Adrenal gland (tissue), 5 donors: ENCODE data around the gene SBF1.

Experiments used
- POLR2A ChIP-seq, 2 donors: fragments of 450-650 bp; IDR thresholded peaks; one replicate each; pipeline ENCODE4 v1.6.1; 2017; ENCODE audit warnings: antibody characterized with exemption in 2 of 2, mild to moderate bottlenecking in 2 of 2, moderate library complexity in 1 of 2
- TF ChIP-seq, protein P1 (sequence below), 6 experiments: fragments of 450-650 bp in 4 of 6; fragments of 200-600 bp in 2 of 6; sonication (generic) in 1 of 6; IDR thresholded peaks; 1 replicate in 5 of 6; 2 replicates in 1 of 6; pipeline versions ENCODE4 v1.5.1 to v1.8.0; 2016 to 2021; ENCODE audit warnings: antibody characterized with exemption in 6 of 6, mild to moderate bottlenecking in 2 of 6, moderate library complexity in 1 of 6
- donor health status: DM: no; HTN: no; CAD: no.

DNA sequence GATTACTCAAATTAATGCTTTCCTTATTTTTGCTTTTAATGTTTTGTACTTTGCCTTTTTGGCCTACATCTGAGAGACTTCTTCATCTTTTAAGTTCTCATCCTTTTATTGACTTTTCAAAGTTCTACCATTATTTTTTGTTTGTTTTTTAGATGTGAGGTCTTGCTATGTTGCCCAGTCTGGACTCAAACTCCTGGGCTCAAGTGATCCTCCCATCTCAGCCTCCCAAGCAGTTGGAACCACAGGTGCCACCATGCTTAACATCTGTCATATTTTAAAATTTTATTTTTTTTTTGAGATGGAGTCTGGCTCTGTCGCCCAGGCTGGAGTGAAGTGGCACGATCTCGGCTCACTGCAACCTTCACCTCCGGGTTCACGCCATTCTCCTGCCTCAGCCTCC lies 73.9 kb downstream of the SBF1 start:
- TF ChIP-seq POLR2A (IDR thresholded peaks at IDR 0.05): no peak
- TF ChIP-seq, protein P1, sequence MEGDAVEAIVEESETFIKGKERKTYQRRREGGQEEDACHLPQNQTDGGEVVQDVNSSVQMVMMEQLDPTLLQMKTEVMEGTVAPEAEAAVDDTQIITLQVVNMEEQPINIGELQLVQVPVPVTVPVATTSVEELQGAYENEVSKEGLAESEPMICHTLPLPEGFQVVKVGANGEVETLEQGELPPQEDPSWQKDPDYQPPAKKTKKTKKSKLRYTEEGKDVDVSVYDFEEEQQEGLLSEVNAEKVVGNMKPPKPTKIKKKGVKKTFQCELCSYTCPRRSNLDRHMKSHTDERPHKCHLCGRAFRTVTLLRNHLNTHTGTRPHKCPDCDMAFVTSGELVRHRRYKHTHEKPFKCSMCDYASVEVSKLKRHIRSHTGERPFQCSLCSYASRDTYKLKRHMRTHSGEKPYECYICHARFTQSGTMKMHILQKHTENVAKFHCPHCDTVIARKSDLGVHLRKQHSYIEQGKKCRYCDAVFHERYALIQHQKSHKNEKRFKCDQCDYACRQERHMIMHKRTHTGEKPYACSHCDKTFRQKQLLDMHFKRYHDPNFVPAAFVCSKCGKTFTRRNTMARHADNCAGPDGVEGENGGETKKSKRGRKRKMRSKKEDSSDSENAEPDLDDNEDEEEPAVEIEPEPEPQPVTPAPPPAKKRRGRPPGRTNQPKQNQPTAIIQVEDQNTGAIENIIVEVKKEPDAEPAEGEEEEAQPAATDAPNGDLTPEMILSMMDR (IDR thresholded peaks at IDR 0.05): no peak
